ENCODE data around the gene CTXN3. TPM values are rescaled to one million over a fixed set of nuclear protein-coding genes. Genes with fewer than 3 reads are reported as not detected.

CTXN3 gene
- polyA plus RNA-seq (ENCODE audit: insufficient read length): 1.2 TPM

GRCh38 chr5:127649018-127649439, at the start of gene CTXN3:
CTXN3 (plus strand) TSS chr5:127649082; CDS start chr5:127657522, 8,440 bp downstream.
- no peak for DNase-seq

GRCh38 chr5:127599320-127599719, 49.6 kb upstream of the CTXN3 start:
- no peak for DNase-seq

DNA sequence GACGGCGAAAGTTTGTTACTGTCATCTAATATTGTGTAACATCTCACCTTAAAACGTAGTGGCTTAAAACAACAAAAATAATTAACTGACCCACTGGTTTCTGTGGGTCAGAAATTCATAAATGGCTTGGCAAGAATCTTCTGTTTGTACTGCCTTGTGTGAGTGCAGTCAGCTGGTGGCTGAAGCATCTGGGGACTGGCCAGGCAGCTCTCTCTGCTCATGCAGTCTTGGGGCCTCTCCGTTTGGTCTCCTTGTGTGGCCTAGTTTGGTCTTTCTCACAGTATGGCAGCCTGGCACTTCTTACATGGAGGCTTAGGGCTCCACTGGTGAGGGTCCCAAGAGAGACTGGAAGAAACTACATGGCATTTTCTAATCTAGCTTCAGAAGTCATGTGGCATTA, 49.0 kb upstream of the CTXN3 start:
- no peak for DNase-seq

GRCh38 chr5:127601111-127601510, 47.8 kb upstream of the CTXN3 start:
- DNase-seq: no peak

- DNase-seq: no peak
Measured at GRCh38 chr5:127601601-127602000, 47.3 kb upstream of the CTXN3 start.

- no peak for DNase-seq
Measured at GRCh38 chr5:127602481-127602880, 46.4 kb upstream of the CTXN3 start.

- DNase-seq: no peak
Measured at GRCh38 chr5:127602896-127603844, 45.7 kb upstream of the CTXN3 start.

- no peak for DNase-seq
Measured at GRCh38 chr5:127608077-127608660, 40.7 kb upstream of the CTXN3 start.

- DNase-seq: no peak
Measured at GRCh38 chr5:127609011-127609410, 39.9 kb upstream of the CTXN3 start.

- no peak for DNase-seq
Measured at GRCh38 chr5:127609957-127610356, 38.9 kb upstream of the CTXN3 start.

DNA sequence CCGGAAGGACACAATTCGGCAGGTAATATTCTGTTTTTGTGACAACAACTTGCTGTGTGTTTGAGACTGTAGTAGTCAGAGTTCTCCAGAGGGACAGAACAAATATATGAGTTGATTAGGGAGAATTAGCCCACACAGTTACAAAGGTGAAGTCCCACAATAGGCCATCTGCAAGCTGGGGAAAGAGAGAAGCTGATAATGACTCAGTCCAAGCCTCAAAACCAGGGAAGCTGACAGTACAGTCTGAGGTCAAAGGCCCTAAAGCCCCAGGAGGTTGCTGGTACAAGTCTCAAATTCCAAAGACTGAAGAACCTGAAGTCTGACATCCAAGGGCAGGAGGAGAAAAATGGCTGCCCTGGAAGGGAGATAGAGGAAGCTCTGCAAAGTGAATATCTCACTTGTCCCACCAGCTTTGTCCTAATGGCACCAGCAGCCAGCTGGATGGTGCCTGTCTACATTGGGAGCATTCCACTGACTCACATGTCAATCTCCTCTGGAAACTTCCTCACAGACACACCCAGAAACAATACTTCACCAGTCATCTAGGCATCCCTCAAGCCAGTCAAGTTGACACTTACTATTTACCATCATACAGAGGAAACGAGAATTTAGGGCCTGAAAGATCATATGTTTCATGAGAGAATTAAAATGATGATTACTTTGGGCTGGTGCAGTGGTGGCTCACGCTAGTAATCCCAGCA, 36.3 kb upstream of the CTXN3 start:
- DNase-seq: no peak

DNA sequence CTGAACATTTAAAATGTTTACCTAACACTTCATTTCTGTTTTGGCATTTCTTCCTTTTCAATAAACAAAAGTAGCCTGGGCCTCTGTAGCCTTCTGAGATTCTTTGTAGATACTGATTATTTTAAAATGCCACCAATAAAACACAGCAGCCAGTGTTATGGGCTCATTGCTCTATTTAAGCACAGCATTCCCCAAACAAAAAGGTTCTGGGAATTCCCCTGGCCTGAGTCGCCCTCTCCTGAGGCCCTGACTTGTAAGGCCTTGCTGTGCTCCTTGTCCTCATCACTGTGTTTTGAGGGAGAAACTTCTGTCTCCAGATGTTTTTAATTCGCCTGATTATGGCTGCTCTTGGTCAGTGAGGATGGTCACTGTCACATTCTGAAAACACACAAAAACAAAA, 33.0 kb upstream of the CTXN3 start:
- no peak for DNase-seq

- DNase-seq: no peak
Measured at GRCh38 chr5:127619908-127620479, 28.9 kb upstream of the CTXN3 start.

DNA sequence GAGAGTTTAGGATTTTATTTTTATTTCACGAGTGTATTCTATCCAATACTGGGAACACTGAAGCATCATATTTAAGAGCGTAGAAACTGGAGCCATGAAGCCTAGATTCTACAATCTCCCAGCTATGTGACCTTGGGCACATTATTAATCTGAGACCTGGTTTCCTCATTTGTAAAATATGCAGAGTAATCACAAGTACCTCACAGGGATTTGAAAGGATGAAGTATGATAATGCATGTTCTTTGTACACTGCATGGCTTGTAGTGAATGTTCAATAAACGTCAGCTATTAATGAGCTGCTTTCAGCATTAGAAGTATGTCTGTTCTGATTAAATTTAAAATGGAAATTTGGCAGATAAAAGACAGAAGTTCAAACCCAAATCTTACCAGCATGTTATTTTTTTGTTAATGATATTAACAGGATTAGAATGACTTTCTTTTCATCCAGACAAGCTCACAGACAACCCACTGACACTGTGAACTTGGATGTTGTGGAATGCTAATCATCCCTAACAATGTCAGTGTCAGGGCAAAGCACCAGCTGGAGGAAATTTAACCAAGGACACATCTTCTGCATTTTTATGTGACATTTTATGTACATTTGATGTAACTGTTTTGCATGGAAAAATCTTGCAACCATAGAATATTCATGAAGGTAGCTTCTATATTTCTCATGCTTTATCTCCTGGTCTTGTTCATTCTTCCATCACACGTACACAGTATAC, 27.1 kb upstream of the CTXN3 start:
- no peak for DNase-seq

DNA sequence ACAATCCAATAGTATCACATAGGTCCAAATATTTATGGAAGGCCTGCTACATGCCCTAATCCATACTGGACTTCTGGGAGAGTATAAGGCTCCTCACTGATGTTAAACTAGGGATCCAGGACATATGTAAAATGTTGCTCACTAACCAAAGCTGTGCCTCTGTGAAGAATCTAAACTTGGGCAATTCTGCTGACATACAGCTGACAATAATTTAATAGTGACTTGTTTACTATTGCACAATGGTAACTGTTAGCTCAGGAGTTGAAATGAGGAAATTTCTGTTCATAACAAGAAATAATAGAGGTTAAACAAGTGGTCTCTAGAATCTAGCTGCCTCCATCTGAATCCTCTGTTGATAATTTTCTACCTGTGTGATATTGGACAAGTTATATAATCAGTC, 14.9 kb upstream of the CTXN3 start:
- no peak for DNase-seq

- no peak for DNase-seq
Measured at GRCh38 chr5:127639828-127640227, 9.1 kb upstream of the CTXN3 start.

GRCh38 chr5:127642949-127643348, 5.9 kb upstream of the CTXN3 start:
- no peak for DNase-seq

- DNase-seq: no peak
Measured at GRCh38 chr5:127643607-127644006, 5.3 kb upstream of the CTXN3 start.

DNA sequence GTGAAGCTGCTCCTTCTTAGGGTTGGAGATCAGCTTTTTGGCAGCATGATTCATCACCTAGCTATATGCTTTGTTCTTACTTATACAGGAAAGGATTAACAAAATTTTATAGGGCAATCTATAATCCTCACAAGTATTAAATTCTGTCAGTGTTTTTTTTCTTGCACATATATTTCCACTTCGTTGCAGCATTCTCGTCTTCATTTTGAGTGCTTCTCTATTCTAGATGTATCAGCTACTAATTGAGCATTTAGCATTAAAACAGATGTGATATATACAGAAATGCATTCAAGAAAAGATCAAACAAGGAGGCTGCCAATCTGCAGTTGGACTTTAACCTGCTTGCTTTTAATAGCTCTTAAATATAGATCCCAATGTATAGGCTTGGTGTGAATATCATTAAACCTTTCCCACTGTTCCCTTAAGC, 3.6 kb upstream of the CTXN3 start:
- DNase-seq: no peak

GRCh38 chr5:127647361-127647958, 1.4 kb upstream of the CTXN3 start:
- DNase-seq: no peak

DNA sequence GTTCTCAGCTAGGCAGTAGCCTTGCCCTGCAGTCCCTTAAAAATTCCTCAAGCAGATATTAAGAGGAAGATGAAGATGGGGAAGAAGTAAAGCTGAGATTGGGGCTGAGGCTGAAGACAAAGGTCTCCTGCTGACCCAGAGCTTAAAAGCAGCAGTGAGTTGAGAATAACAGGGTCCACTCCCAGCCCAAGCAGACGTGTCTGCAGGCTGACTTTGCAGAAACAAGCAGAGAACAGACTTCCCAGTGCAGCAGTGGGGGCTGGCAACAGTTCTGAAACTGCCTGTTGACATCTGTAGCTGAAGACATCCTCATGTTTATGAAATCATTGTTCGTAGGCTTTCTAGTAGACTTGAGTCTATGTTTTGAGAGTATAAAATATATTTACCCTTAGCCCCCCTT, 1.1 kb downstream of the CTXN3 start:
- peak; percentile 21 for DNase-seq

DNA sequence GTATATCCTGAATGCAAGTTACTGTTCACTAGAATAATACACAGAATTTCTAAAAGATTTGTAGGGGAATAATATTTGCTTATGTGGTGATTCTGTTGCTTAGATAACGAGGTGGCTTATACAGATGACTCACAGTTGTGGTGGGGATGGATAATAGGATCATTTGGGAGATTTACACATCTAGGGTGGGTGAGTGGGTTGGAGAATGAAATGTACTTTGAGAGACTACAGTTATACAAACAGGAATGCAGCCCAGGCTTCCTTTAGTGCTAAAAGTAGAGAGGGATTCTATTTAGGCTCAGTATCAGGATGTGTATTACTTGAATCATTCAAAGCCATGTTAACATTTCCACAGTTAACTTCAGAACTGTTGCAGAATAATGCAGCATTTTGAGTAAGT, 1.8 kb downstream of the CTXN3 start:
- no peak for DNase-seq

All from hindlimb muscle (tissue), 1 donor.